ENCODE data around the gene EML1.
A peak's percentile ranks its signal among the peaks of the same experiment; 100 is the strongest.

The EML1 gene

GRCh38 chr14:99793213-99794150 is at the start of gene EML1:
EML1 (plus strand) TSS chr14:99793413; CDS start chr14:99793477, 64 bp downstream.
- peak; percentile 58 for DNase-seq

- DNase-seq: no peak
Observed at GRCh38 chr14:99744199-99744872, 48.9 kb upstream of the EML1 start.

GRCh38 chr14:99744873-99745224 is 48.4 kb upstream of the EML1 start:
- no peak for DNase-seq

GRCh38 chr14:99745307-99745951 is 47.8 kb upstream of the EML1 start:
- DNase-seq: no peak

- no peak for DNase-seq
Observed at GRCh38 chr14:99747167-99747566, 46.0 kb upstream of the EML1 start.

- no peak for DNase-seq
Observed at GRCh38 chr14:99747582-99748330, 45.5 kb upstream of the EML1 start.

GRCh38 chr14:99748529-99748928 is 44.7 kb upstream of the EML1 start:
- DNase-seq: no peak

GRCh38 chr14:99749142-99749541 is 44.1 kb upstream of the EML1 start:
- no peak for DNase-seq

GRCh38 chr14:99749763-99750715 is 43.2 kb upstream of the EML1 start:
- DNase-seq: no peak

GRCh38 chr14:99750746-99751450 is 42.3 kb upstream of the EML1 start:
- no peak for DNase-seq

- DNase-seq: no peak
Observed at GRCh38 chr14:99751539-99752485, 41.4 kb upstream of the EML1 start.

- no peak for DNase-seq
Observed at GRCh38 chr14:99752486-99753121, 40.6 kb upstream of the EML1 start.

GRCh38 chr14:99753225-99754140 is 39.7 kb upstream of the EML1 start:
- DNase-seq: no peak

- no peak for DNase-seq
Observed at GRCh38 chr14:99754141-99755067, 38.8 kb upstream of the EML1 start.

GRCh38 chr14:99755068-99755405 is 38.2 kb upstream of the EML1 start:
- no peak for DNase-seq

- DNase-seq: no peak
Observed at GRCh38 chr14:99755629-99756603, 37.3 kb upstream of the EML1 start.

Data from OCI-M1 (cell line).